NCI-H187 (cell line): Measurements from ENCODE around the gene SLC11A2.
A peak's percentile ranks its signal among the peaks of the same experiment; 100 is the strongest.

ENCODE experiments used
- DNase-seq, 2 experiments: peaks; one replicate each; lab custom pipeline; 2025; lab: John Stamatoyannopoulos, UW

Gene SLC11A2

DNA sequence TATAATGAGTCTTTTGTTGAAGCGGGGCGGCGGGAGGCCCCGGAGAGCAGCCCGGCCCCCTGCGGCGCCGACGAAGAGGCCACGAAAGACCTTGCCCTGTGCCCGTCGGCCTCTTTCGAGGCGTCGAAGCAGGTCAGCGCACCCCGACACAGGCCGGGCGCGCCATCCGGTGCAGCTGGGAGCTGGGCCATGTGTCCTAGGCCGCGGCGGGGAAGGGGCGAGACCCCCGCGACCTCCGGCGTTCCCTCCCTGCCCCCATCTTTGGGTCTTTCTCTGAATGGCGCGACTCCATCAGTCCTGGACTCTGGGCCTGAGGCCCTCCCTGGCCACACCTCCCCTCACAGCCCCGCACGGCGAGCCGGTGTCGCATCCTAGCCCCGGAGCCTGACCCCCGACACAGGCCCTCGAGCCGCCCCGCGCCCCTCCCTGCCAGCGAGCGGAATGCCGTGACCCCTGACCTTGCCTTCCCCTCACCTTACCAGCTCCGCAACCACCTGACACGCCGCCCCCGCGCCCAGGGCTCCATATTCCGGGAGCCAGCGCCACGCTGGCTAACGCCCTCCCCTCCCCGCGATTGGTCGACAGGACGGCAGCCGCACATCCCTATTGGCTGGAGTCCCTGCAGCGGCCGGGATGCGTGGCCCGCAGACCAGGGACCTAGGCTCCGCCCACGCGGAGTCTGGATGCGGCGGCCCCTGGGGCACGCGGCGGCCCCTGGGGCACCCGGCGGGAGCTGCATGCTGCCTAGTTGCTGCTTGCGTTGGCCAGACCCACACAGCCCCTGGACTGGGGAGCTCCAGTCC is at the start of gene SLC11A2:
SLC11A2 (minus strand) TSS at position 549 of the 803 bp plus-strand sequence. CDS start 15,656 bp downstream, outside the sequence.
- DNase-seq, result peak; percentile 86 to 93

DNA sequence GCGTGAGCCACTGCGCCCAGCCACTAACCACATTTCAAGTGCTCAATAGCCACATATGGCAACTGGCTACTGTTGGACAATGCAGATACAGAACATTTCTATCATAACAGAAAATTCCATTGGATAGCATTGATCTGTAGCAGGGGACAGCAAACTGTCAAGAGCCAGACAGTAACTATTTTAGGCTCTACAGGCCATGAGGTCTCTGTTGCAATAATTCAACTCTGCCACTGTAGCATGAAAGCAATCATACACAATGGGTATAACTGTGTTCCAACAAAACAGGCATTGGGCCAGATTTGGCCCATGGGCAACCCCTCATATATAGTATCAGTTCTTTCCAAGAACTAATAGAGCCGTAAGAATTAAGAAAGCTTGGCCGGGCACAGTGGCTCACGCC is 49.2 kb upstream of the SLC11A2 start:
- no peak for DNase-seq

DNA sequence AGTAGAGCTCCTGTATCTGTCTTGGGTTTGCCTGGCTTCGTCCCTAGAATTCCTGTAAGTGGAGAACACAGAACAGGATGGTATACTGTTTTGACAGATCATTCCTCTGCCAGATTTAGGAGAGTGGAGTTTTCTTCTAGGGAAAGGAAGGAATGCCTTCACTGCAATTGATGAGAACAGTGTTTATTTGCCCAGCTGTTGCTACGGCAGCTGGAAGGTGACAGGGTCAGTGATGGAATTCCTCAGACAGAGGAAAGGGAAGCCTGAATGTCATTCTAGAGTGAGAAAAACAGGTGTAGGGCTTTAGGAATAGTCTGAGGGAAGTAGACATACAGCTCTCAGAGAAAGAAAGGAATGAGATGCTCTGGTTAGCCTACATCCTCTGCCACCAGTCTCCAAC is 45.5 kb upstream of the SLC11A2 start:
- DNase-seq, result no peak

DNA sequence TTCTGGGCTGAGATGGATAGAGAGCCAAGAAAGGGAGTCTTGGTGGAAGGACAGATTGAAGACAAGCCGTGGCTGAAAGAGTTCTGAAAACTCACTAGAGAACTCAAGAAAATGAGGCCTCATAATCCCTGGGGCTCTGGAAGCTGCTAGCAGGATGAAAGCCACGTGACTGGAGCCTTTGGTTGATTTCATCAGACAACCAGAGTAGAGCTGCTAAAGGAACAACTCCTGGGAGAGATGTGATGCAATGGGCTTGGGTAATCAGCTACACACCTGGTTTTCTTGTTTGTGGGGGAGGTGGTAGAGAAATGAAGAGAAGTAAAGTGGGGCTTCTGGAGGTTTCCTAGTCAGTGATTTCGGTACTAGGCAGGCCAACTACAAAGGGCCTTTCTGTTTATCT is 43.8 kb upstream of the SLC11A2 start:
- DNase-seq, result no peak

DNA sequence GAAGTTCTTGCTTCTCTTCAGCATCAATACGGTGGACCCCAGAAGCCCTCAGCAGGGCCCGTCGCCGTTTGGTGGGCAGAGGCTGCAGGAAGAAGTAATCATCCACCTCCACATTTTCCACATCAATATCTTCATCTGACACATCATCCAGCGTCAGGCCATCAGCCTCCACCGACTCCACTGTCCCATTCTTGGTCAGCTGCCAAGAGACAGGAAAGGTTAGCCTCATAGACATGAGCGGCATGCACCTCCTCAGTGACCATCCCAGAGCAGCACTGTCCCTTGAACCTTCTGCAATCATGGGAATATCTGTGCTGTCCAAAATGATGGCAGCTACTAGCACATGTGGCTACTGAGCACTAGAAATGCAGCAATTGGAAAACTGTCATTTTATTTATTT is 41.6 kb upstream of the SLC11A2 start:
- DNase-seq, result no peak

DNA sequence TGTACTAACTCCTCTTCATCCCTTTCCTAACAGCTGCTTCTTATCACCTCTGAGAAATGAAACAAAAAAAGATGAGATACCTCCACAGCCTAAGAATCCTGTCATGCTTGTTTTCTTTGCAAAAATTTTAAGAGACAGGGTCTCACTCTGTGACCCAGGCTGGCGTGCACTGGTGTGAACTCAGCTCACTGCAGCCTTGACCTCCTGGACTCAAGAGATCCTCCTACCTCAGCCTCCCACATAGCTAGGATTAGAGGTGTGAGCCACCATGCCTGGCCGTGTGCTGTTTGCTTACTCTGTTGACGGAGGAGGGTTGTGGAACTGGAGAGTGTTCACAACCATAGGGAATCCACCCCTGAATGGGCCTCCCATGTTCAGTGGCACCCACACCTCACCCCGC is 41.0 kb upstream of the SLC11A2 start:
- no peak for DNase-seq

DNA sequence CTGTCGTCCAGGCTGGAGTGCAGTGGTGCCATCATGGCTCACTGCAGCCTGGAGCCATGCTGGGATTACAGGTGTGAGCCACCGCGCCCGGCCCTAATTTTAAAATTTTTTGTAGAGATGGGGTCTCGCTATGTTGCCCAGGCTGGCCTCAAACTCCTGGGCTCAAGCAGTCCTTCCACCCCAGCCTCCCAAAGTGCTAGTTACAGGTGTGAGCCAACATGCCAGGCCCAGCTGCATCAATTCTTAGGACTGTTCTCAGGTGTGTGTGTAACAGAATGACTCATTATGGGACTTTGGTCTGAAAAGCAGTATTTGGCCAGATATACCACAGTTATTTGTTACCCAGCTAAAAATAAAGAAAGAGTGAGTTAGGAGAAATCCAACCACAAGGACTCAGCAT is 39.3 kb upstream of the SLC11A2 start:
- DNase-seq, result no peak

DNA sequence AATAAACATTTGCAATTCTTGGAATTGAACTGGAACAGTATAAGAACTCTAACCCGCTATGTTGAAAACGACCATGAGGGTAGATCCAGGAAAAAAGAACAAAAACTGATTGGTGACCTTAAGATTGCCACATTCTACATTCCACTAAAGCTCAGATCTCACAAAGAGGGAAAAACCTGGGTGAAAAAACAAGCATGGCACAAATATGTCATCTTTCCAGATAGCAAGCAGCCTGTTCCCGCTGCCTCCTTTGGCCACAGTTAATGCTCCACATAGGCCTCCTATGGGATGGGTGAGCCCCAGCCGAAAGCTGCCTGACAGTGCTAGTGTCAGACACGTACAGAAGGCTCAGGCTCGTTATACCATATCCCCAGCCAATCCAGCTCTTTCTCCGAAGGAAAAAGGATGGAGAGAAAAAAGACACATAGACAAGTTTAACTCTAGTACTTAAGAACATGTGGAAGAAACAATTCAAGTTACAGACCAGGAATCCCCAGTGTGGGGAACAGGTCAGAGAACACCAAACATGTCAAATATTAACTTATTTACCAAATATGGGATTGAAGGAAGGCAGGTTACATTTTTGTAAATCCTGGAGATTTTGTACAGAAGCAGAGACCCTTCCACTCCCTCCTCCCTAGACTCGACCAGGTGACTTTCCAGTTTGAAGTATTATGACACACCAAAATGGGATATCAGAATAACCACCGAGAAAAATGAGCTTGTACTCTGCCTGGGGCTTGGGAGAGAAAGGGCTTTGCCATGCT is 36.6 kb upstream of the SLC11A2 start:
- DNase-seq, result no peak

DNA sequence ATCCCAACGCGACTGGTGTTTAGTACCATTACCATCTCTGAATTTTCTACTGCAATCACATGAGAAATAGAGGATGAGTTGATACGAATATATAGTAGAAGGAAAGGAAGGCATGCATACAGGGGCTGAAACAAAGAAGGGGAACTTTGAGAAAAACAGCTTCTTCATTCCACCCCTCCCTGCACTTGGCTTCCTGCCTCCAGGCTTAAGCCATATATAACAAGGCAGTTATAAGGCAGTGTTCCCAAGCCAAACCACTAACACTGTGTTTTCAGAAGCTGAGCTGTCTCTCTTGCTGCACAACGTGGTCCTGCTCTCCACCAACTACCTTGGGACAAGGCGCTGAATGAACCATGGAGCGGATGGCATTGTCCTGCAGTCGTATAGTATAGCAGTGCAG is 32.9 kb upstream of the SLC11A2 start:
- no peak for DNase-seq

DNA sequence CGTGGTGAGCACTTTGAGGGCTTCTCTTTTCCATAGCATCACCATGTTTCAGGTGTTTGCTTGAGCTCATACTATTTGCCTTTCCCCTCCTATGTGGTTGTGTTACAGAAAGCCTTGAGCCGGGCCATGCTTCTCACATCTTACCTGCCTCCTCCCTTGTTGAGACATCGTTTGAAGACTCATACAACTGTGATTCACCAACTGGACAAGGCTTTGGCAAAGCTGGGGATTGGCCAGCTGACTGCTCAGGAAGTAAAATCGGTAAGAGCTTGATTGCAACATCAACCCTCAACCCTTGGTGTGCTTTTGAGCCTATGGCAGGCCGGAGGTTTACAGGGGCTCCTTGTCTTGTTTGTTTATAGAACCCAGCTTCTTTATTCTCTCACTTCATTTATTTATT is 30.1 kb upstream of the SLC11A2 start:
- DNase-seq, result no peak

DNA sequence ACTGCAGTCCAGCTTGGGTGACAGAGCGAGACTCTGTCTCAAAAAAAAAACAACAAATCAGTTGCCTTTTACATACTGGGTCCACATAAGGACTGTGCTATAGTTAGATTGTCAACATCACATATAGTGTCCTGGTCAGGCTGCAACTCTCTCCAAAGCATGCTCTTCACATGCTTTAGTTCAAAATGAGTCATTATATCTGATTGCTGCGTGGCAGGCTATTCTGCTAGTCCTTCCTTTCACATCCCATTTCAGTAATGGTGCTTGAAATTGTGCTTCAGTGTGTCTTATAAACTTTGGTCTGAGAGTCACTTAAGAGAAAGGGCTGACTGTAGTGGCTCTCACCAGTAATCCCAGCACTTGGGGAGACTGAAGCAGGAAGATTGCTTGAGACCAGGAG is 28.9 kb upstream of the SLC11A2 start:
- DNase-seq, result no peak

DNA sequence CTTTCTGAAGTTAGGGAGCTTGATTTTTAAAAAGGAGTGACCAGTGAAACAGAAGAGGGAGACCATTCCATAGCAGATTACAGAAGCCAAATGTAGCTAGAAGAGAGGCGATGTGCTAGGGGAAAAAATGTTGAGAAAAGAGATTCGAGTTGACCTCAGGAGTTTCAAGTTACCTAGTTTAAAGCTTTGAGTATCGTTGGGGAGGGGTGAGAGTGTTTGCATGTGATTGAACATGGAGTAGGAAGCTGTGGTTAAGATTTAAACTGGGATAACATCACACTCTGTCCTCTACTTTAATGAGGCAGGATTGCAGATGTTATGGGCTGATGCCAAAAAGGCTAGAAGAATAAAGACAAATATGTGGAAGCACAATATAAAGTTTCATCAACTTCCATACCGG is 25.6 kb upstream of the SLC11A2 start:
- no peak for DNase-seq

DNA sequence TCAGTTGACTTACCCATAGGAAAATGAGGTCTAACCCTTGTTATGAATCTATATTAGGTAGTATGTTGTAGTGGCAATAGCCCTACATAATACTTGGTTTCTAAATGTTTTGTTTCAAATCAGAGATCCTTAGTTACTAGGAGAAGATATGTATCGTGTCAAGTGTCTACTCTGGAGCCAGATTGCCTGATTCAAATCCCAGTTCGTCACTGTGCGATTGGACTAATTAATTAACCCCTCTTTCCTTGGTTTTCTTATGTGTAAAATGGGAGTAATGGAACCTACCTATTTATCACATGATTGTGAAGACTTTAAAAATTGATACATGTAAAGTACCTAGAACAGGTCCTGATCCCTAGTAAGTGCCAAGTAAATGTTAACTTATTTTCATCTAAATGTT is 23.3 kb upstream of the SLC11A2 start:
- DNase-seq, result no peak

DNA sequence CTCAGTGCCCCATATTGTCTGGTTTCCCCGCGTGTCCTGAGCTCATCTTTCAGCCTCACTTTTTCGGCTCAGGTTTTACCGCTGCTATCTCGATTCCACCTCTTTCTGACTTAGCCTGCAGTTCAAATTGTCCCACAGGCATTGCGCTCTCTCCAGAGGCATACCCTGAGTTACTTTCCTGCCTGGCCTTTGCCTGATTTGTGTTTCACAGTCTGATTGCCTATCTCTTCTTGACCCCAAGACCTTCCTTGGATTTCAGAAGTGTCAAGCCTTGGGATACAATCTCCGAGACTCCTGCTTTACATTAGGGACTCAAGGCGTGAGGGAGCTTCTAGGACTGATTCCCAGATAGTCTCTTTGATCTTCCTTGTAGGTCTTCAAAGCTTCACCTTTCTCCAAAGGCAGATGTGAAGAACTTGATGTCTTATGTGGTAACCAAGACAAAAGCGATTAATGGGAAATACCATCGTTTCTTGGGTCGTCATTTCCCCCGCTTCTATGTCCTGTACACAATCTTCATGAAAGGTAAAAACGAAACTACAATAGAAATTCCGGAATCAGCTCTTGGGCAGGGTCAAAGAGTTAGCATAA is 22.6 kb upstream of the SLC11A2 start:
- DNase-seq, result no peak

DNA sequence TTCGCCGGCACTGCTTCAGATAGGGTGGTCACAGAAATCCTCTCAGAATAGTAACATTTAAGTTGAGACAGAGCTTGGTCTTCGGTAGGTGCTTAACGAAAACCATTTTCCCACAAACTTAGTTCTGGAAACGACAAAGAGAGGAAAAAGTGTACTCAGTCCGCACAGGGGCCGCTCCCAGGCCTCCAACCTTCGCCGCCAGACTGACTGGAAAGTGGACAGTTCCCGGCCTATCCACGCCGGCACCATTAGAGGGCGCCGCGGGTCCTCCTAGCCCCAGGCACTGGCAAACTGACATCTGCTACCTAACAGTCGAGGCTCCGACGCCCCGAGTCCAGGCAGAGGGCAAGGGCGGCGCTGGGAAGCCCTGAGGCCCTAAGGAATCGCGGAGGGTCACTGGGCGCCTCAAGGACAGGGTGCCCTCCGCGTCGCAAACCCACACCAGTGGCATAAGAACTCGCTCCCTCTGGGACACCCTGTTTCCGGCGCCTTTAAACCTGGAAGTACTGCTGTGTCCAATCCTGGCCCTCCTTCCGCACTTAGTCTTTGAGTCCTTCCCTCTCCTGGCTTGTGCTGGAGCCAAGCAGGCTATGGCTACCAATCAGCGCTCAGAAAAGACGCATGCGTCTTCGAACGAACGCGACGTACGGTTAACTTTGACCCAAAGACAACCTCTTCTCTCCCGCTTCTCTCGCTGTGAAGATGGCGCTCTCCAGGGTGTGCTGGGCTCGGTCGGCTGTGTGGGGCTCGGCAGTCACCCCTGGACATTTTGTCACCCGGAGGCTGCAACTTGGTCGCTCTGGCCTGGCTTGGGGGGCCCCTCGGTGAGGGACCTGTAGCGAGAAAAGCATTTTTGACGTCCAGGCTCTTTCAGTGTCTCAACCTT is 21.7 kb upstream of the SLC11A2 start, which contains the start of gene LETMD1:
LETMD1 (plus strand) TSS at position 673 of the 886 bp plus-strand sequence; CDS start at position 703, 30 bp downstream.
- peak; percentile 97 to 98 for DNase-seq

DNA sequence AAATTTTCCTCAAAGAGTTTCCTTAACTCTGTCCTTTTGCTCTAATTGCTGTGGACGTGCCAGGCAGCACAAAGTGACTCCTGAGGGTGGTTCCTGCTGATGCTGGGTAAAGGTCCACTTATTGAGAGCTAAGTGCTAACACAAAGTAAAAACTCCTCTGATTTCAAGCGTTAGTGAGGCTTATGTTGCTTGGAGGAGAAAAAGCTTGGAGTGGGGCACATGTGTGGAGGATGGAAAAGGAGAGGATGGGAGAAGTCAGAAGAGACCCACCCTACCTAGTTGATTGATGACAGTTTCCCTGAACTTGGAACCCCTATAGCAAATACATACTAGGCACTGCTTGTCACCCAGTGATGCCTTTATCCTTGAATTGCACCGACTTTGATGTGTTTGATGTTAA is 10.1 kb upstream of the SLC11A2 start:
- DNase-seq, result no peak

DNA sequence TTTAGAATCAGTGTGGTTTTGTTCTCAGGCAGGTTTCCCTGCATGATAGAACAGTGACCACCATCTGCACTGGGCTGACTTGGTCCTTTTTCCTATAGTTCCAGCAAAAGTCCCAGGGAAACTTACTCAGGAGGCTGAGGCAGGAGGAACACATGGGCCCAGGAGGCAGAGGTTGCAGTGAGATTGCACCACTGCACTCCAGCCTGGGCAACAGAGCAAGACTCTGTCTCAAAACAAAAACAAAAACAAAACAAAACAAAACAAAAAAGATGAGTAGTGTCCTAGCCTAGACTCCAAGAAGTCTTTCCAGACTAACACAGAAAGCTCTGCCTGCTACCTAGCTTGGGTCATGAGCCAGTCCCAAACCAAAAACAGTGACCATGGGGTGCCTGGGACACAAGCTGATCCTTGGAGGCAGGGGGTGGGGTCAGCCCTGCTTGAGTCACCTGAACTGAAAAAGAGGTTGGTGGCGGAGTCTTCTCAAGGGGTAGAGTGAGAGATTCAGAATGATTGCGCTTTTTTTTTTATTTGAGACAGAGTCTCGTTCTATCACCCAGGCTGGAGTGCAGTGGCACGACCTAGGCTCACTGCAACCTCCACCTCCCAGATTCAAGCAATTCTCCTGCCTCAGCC is 7.4 kb upstream of the SLC11A2 start:
- no peak for DNase-seq

DNA sequence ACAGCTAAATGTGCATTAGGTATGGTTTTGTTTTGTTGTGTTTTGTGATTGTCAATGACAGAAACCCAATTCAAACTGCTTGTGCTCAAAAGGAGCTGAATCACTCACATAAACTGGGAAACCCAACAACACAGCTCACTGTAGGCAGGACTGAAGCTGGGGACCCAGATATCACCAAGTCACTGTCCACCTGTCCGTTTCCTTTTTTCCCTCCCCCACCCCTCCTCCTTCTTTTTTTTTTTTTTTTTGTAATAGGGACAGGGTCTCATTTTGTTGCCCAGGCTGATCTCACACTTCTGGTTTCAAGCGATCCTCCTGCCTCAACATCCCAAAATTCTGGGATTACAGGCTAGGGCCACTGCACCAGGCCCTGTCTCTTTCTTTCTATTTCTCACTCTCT is 6.9 kb upstream of the SLC11A2 start:
- DNase-seq, result no peak

DNA sequence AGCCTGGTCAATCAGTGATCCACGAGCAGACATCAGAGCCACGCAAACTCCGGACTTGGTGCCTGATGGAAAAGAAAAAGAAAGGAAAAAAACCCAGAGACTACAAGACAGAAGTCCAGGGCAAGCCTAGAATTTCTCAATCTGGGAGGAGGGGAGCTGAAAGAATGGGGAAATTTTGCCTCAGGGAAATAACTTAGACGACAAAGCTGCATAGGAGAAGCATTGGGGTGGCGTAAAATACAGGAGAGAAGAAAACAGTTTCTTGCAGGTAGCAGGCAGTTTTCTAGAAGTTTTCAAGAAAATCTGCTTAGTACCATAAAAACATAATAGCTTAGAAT is 2.6 kb upstream of the SLC11A2 start:
- DNase-seq, result no peak

DNA sequence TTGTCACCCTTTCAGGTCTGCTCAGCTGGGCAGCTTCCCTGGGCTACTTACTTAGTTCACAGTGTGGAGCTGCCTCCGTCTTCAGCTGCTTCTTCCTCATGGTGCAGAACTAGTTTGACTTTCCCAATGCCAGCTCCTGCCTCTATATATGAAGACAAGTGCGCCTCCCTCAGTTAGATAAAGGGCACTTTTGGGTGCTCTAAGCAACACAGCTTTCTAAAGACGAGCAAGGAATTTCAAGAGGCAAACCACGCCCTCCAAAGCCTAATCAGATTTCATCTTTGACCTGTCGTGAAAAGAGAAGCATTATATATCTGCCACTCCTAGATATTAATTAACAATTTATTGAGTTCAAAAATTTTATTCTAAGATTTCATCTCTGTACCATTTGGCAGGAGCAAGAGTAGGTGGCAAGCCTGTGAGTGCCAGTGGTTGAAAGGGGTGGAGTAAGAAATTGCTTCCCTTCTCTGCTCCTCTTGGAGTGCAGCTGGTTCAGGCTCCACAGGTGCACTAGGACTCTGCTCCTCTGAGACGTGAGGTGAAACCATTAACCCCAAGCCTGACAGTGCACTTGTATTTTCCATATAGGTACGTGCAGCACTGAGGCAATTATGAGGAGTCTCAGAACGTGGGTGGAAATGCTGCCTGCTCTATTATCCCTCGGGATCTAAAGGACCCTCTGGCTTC is 2.1 kb upstream of the SLC11A2 start:
- peak in 1 of 2 experiments; percentile 15 for DNase-seq

DNA sequence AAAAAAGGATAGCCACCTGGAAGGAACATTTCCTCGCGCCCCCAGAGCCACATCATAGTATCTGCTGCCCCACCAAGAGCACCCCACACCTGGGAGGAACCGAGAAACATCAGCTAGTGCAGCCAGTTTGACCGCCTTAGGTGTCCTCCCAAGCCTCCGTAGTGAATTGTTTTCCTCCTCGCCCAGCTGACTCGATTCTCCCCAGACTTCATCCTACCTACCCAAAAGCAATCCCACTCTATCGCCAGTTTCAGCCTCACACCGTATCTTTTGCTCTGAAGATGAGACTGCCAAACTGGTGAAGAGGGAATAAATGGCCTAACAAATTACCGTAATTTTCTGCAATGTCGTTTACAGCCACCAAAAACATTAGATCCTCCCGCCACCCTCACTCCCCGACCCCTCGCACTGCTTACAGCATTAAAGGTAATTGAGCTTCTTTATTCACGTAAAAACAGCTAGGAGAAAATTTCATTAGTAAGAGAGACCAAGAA is 1.2 kb upstream of the SLC11A2 start:
- no peak for DNase-seq
